GM21381 (cell line): ENCODE data around the gene MAGI3.

Experiments
- ATAC-seq: cut with Tn5 transposase; IDR thresholded peaks from one replicate; pipeline ENCODE4 v1.9.1; 2021; ENCODE audit warnings: mild to moderate bottlenecking, moderate library complexity; ENCODE audit not compliant: unreplicated experiment

Gene MAGI3

DNA sequence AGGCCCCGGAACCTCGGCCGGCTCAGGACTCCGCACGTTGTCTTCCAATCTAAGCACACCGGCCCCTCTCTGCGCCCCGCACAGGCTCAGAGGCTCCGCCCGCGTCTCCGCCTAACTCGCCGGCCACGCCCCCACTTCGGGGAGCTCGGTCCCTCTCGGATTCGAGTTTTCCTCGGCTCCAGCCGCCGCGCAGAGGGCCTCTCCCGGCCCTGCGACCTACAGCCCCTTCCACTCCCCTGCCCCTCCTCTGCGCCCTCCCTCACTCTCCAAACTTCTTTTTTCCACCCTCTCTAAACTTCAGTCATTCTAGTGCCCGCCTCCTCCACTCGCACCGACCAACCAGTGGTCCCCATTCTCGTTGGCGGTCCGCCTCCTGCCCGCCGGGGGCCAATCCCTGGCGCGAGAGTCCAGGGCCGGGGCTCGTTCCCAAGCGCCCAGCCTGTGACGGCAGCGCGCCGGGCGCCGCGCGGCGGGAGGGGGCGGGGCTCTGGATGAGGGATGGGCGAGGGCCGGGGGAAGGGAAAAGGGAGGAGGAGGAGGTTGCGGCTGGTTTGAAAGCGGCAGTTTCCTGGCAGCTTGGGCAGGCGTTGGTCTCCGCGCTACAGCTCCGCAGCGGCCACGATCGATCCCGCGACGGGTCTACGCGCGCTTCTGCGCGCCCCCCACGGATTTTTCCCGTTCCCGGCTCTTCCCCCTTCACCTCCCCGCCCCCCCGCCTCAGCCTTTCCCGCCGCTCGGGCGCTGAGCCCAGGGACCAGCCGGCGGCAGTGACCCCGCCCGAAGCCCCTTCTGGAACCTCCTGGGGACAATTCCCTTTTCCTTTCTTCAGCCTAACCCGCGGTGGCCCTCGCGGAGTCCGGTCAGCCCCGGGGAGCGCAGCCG, at the start of gene MAGI3:
Gene MAGI3 (plus strand): TSS at position 563 of the 882 bp plus-strand sequence. CDS start 519 bp downstream, outside the sequence.
- peak; percentile 99 for ATAC-seq

DNA sequence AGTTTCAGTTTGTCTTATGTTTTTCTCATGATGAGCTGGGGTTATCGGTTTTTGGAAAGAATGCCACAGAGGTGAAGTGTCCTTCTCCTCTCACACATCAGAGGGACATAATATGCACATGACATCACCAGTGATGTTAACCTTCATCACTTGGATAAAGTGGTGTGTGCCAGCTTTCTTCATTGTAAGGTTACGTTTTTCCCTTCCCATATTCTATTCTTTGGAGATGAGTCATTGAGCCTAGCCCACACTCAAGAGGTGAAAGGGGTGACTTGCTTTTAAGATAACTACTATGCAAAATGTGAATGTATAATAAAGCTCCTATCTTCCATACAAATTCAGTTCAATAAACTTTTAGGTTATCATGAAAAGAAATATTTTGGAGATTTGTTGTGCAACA, 36.7 kb upstream of the MAGI3 start:
- ATAC-seq: no peak

DNA sequence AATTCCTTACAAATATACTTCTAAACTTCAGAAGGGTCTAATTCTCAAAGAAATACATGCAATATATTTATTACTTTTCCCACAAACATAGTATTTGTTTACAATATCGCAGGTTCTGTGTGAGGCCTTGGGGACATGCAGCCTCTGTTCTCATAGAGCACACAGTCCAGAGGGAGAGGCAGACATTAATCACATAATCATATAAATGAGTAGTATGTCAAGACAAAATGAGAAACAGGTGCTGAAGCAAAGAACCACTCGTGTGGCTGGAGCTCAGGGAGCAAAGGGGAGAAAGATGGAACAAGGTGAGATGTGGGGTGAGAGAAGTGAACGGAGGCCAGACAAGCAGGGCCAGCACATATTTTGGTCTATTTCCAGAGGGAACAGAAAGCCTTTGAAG, 26.4 kb upstream of the MAGI3 start:
- ATAC-seq: no peak

DNA sequence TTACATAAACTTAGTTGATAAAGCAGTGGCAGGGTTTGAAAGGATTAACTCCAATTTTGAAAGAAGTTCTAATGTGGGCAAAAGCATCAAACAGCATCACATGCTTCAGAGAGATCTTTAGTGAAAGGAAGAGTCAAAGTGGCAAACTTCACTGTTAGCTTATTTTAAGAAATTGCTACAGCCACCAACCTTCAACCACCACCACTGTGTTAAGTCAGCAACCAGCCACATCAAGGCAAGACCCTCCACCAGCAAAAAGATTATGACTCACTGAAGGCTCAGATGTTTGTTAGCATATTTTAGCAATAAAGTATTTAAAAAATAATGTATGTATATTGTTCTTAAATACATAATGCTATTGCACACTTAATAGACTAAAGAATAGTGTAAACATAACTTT, 21.3 kb upstream of the MAGI3 start:
- no peak for ATAC-seq

DNA sequence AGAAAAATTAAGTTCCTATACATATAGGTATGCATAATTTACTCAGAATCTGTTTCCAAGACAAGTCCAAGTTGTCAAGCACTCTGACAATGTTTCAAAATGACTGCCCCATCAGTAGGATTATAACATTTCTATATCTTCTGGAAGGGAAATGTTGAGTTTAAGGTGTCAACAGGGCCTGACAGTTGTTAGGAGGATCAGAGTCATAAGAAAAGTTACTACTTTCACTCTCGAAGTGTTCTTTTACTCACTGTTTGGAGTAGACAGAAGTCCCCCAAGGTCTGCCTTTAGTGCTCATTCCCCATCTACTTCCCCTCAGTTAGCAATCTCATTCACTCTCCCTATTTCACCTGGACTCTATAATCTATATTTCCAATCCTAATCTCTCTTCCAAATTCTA, 20.6 kb upstream of the MAGI3 start:
- no peak for ATAC-seq

DNA sequence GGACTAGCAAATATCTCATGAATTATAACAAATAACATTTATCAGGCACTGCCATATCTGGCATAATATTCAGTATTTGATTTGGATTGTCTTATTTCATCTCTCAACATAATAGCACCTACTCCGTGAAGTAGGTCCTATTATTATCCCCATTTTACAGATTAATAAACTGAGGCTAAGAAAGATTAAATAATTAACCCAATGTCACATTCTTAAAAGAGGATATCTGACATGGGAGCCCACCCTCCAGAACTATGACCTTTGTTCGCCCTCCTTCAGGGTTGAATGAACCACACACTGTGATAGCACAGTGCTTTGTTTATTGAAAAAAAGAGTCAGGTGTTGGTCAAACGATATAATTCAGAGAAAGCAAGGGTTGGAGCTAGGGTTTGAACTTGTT, 19.4 kb upstream of the MAGI3 start:
- ATAC-seq: no peak

DNA sequence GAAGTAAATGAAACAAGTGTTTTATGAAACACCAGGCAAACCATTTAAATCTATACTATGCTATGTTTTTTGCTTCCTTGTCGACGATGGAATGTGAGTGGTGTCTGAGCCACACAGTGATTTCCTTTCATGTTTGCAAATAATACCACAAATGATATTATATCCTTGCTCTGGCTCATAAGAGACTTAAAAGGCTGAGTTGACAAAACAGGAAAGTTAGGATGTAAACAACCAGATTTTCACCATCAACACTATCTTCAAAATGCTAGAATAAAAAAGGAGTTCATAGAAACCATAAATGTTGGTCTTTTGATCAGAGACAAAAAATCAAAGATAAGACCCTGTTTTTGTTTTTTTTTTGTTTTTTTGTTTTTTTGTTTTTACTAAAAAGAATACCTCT, 17.8 kb upstream of the MAGI3 start:
- ATAC-seq: no peak

DNA sequence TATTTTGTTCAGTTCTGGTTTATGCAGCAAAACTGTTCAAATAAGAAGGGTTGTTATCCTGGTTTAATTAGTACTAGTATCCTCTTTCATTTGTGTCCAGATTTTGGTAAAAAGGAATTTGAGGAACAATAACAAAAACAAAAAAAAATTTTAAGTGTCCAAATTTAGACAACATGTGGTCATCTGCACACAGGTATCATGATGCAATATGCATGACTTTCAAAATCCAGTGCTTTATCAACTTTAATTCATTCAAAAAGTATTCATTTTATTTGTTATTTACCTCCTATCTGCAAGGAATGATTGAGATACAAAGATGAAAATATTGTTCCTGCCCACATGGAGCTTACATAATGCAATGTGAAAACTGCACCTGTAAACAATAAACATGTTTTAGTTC, 16.7 kb upstream of the MAGI3 start:
- ATAC-seq: no peak

DNA sequence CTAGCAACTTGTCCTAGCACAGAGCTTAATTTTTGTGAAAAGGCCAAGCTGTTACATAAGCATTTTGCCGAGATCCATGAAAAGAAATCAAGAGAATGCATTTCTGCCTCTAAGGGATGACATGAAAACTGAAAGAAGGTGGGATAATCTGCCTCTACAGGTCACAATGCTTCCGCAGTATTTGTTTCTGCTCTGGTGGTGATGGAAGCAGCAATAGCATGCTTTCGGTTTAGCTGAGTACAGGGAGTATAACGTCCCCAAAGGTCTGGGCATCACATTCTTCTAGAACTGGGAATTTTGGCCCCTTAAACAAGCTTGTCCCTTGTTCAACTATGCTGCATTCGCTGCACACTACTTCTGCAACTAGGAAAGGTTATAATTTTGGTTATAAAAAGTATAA, 14.4 kb upstream of the MAGI3 start:
- ATAC-seq: no peak

DNA sequence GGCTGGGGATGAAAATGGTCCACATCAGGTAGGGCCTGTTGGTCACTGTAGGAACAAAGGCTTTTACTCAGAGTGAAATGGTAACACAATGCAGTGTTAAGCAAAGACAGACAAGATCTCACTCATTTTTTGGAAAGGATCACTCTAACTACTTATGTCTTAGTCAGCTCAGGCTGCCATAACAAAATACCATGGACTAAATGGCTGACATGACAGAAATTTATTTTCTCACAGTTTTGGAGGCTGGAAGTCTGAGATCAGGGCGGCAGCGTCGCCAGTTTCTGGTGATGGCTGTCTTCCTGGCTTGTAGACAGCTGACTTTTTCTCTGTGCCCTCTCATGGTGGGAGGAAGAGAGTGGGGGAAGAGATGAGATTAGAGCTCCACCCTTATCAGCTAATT, 10.2 kb upstream of the MAGI3 start:
- no peak for ATAC-seq

DNA sequence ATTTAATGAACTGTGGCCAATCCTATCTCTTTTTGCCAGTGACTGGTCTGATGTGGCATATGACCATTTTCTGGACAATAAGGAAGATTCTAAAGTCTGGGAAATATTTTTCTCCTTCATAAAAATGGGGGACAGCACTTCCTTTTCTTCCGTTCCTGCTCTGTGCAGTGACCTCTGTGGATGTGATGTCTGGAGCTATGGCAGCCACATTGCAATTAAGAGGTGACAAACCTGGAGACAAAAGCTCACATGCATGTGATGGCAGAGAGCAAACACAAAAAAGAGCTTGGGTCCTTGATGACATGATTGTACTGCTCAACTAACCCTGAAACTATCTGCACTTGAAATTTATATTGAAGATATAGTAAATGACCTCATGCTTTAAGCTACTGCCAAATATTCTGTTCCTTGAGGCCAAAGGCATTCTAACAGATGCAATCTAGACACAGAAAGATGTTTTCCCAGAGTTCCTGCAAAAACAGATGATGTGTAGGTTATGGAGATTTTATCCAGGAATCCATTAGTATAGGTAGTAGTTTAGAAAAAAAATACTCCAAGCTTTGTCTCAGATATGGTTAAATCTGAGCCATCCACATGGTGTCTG, 2.2 kb upstream of the MAGI3 start:
- no peak for ATAC-seq

DNA sequence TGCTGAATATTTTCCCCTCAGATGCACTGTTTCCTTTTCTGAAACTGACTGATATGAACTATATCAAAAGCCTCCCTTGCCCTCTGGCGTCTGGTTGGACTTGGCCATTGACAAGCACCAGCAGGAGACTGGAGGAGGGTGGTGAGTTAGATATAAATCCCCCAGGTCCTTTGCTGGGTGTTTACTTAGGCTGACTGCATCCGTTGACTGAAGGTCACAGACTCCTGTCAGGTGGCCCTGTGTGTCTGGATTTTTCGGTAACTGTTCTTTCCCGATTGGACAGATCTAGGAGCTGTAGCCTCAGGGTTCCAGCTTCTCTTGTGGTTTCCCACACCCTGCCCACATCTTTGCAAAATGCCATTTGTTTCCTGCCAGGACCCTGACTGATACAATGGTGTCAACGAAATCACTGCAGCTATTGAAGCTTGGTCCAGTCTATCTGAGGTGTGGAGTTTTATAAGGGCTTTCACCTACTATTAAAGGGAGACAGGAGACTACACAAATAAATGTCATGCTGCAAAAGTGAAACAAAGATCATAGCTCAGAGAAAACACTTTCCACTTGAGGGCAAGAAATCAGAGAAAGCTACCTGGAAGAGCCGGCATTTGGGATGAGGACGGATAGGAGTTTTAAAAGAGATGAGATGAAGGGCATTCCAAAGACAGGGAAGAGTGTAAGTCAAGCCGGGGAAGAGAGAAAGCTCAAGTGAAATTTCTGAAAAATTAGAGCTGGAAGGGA, 1.5 kb upstream of the MAGI3 start:
- ATAC-seq: no peak

DNA sequence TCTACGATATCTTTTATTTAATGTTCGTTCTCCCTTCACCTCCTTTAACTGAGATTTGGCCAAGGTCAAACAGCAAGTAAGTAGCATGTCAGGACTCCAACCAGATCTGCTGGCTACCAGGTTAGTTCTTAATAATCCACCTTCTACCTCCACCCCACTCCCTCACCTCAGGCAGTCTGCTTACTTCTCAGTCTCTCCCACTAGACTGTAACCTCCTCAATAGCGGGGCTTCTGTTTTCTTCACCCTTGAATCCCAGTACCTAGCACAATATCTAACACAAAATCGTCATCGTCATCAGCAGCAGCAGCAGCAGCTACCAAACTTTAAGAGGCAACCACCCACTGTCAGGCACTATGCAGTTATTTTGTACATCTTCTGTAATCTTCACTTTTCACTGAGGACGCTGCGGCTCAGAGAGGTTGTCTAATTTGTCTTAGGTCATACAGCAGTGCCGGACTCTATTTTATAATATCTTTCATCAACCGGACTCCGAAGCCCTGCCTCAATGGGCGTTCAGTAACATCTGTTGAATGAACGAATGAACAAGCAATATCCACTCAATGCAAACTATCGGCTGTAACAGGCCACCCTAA, 859 bp upstream of the MAGI3 start:
- ATAC-seq: no peak

DNA sequence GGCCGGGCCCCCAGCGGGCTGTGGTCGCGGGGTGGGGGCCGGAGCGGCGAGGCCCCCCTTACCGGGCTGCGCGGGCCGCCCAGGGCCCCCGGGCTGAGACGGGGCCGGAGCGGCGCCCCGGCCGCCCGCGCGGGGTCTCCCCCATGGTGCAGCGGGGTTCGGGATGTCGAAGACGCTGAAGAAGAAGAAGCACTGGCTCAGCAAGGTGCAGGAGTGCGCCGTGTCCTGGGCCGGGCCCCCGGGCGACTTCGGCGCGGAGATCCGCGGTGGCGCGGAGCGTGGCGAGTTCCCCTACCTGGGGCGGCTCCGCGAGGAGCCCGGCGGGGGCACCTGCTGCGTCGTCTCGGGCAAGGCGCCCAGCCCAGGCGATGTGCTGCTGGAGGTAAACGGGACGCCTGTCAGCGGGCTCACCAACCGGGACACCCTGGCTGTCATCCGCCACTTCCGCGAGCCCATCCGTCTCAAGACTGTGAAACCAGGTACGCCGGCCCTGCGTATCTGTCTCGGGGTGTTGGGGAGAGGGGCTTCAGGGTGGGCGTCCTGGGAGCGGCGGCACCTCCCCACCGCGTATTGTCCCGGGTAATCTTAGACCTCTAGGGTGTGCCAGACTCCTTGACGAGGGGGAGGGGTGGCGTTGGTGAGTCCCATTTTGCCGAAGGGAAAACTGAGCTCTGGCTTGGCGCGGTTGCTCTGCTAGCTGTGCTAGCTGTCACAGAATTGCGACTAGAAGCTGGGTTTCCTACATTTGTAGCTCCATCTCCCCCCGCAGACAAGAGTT, 745 bp downstream of the MAGI3 start:
- no peak for ATAC-seq

DNA sequence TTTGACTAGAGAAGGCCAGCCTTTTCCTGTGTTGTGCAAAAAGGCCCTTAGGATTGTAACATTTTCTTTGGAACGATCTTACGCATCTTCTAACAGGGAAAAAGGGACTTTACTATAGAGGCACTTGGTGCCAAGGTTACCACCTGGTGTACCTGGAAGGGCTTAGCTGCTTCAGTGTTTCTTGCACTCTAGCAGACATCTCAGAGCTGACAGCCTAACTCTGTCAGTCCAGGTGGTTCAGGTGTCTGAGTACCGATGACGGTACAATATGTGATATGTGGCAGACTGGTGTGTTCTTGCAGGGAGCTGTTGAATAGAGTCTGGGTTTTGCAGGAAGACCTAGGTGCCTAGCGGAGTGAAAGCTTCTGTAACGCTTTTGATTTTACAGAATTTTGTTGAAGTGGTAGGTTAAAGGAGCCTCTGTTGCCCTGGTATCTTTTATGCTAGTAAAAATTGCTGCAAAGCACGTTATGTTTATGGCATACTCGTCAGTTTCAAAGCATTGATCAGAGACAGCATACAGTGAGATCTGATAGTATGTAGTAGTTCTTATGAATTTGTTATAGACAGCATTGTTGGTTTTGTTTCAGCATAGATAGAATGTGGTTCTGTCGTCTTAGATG, 1.4 kb downstream of the MAGI3 start:
- no peak for ATAC-seq

DNA sequence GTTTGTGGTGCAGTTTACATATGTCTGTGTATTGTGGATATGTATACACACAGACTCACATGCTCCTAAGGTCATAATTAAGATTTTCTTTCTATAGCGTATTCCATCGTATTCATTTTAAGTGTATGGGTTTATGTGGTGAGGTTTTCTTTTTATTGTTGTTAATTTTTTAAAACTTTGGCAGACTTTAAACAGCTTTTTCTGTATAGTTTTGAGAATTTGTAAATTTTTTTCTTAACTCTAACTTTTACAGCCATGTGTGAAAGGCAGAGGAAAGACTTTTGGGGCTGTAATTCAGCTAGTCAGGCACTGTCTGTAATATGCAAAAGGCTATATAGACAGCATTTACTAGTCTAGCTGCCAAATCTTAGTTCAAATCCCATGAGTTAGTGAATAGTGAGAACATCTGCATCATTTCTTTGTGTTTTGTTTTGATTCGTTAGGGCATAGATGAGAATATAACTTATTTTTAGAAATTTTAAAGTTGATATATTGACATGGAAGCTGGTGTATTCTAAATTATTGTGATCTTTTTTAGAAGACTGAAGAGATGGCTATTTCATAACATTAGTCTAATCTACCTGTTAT, 2.3 kb downstream of the MAGI3 start:
- no peak for ATAC-seq

DNA sequence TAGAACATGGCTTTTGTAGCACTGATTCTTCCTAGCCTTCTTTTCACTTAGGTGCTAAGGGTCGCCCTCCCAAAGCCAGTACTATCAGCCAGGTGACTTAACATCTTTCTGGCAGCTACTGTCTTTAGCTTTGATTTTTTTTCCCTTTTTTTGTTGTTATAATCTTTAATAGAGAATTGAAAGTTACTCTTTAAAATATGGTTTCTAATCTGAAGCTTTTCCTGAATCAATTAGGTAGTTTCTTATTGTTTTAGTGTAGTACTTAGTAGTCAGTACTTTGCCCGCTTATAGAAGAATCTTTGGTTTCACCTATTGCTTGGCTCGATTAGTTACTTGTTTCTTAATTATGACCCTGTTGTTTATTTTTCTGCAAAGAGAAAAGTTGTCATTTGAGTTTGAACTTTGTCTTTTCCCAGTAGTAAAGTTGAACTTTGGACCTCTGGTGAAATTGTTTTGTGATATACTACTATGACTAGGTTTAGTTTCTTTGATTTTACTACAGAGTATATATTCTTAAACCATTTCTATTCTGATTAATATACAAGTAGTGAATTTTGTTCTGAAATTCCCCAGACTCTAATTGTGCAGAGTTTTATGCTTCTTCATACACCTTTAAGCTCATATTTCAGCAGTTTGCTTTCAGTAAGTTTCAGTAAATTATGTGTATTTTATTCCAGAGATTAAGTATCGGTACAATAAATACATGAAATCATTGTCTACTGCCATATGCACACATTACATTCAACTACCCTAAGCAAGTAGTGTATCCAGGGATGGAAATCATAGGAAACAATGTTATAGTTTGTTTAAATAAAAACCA, 3.9 kb downstream of the MAGI3 start:
- ATAC-seq: no peak

DNA sequence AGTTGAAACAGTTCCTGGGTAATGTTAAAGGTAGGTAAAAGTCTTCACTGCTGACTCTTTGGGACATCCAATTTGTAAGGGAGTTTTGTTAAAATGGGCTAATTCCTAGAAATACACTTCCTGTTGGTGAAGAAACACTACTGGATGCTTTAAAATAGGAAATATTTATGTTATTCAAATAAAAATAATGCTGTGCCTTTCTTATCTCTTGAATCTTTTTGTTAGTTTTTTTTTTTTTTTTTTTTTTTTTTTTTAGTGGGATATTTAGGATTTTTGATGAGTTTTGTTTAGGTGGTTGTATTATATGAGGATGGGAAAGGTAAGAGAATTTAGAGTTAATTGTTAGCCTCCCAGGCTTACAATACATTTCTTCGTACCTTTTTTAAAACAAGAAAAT, 4.5 kb downstream of the MAGI3 start:
- no peak for ATAC-seq

DNA sequence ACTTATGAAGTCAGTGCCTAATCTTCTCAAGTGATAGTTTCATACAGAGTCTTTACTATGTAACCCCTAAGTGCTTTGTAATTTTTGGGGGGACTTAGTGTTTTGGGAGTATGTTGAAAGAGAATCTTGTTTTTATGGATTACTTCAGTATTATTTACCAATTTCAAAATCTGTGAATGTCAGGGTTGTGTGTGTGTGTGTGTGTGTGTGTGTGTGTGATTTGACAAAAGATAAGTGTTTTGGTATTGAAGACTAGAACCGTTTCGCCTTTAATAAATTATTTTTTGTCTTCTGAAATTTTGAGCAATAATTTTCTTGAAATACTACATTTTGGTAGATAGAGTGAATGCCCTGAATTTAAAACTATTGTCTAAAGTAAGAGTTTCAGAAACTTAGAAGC, 5.8 kb downstream of the MAGI3 start:
- ATAC-seq: no peak
